SK-N-MC (cell line): ENCODE data around the gene MYPOP.

Source experiments
- EZH2 ChIP-seq: fragments of 200-600 bp; sonication (generic); IDR thresholded peaks from one replicate; pipeline ENCODE4 v1.6.1; 2017; ENCODE audit warnings: antibody characterized with exemption
- POLR2AphosphoS5 ChIP-seq: IDR thresholded peaks from 2 replicates; pipeline ENCODE4 v1.6.1; 2012; ENCODE audit warnings: mild to moderate bottlenecking, low read depth, low read length, borderline replicate concordance

GRCh38 chr19:45919678-45920077 lies 17.3 kb upstream of the MYPOP start:
- no peak for TF ChIP-seq POLR2AphosphoS5
- TF ChIP-seq EZH2: no peak
